Nephron progenitor cell (in vitro differentiated cells): ENCODE measurements around the gene CDCP2.
A peak's percentile ranks its signal among the peaks of the same experiment; 100 is the strongest.

Source experiments
- DNase-seq: peaks from one replicate; pipeline ENCODE4 v3.0.0; 2021
- H3K27ac Mint-ChIP-seq: 2 replicates; pipeline ENCODE4 v1.8.0; 2021; ENCODE audit warnings: mild to moderate bottlenecking, moderate library complexity, mixed read lengths
- H3K27me3 Mint-ChIP-seq: 2 replicates; pipeline ENCODE4 v1.8.0; 2021; ENCODE audit warnings: mild to moderate bottlenecking, low read depth, mixed read lengths; ENCODE audit not compliant: poor library complexity
- H3K36me3 Mint-ChIP-seq: 2 replicates; pipeline ENCODE4 v1.8.0; 2021; ENCODE audit warnings: low read depth, mixed read lengths
- H3K4me1 Mint-ChIP-seq: 2 replicates; pipeline ENCODE4 v1.8.0; 2021; ENCODE audit warnings: mixed read lengths
- H3K4me3 Mint-ChIP-seq: 2 replicates; pipeline ENCODE4 v1.8.0; 2021; ENCODE audit warnings: mild to moderate bottlenecking, moderate library complexity, mixed read lengths
- H3K9me3 Mint-ChIP-seq: 2 replicates; pipeline ENCODE4 v1.8.0; 2021; ENCODE audit warnings: mild to moderate bottlenecking, moderate library complexity, mixed read lengths
- TF ChIP-seq, protein P1 (sequence below): fragments of 200-600 bp; sonication (generic); IDR thresholded peaks from 2 replicates; pipeline ENCODE4 v1.5.0; 2021; ENCODE audit warnings: antibody characterized with exemption

CDCP2 gene

GRCh38 chr1:54122135-54122751, 30.6 kb downstream of the CDCP2 start:
- Mint-ChIP-seq H3K4me1 (peaks cover 30% of the 10 kb centered on the region), H3K27ac (no peak overlapping the region), H3K9me3 (no peaks in the 10 kb centered on the region), H3K27me3 (peaks cover 34% of the 10 kb centered on the region), H3K36me3 (no peaks in the 10 kb centered on the region), H3K4me3 (peak overlapping the region; percentile 78)
- peak; percentile 30 for DNase-seq
- TF ChIP-seq, protein P1, sequence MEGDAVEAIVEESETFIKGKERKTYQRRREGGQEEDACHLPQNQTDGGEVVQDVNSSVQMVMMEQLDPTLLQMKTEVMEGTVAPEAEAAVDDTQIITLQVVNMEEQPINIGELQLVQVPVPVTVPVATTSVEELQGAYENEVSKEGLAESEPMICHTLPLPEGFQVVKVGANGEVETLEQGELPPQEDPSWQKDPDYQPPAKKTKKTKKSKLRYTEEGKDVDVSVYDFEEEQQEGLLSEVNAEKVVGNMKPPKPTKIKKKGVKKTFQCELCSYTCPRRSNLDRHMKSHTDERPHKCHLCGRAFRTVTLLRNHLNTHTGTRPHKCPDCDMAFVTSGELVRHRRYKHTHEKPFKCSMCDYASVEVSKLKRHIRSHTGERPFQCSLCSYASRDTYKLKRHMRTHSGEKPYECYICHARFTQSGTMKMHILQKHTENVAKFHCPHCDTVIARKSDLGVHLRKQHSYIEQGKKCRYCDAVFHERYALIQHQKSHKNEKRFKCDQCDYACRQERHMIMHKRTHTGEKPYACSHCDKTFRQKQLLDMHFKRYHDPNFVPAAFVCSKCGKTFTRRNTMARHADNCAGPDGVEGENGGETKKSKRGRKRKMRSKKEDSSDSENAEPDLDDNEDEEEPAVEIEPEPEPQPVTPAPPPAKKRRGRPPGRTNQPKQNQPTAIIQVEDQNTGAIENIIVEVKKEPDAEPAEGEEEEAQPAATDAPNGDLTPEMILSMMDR: no peak

DNA sequence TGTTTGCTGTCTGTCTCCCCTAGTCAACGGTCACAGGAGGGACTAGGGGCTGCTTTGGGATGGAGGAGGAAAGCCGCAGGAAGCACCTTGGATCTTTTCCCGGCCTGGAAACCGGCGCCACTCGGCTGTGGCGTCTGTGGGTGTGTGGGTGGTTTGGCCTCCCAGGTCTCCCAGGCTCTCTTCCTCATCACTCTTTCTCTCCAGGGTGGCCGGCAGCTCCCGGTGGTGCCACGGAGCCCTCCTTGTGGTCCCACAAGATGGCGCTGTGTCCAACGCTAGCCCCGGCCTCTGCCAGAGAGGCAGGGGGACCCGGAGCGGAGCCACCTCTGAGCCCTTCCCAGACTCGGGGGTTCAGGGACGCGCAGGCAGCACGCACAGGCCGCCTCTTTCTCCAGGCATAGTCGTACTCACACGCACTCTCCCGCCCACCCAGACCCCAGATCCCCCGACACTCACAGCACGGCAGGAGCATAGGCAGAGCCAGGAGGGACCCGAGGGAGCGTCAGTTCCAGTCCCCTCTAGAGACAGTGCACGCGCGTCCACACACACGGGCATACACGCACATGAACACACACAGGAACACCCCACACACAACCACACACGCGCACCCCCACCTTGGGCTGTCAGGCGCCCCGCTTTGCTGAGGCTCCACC, 31.2 kb downstream of the CDCP2 start:
- H3K9me3 Mint-ChIP-seq: no peaks in the 10 kb centered on the region
- peaks cover 30% of the 10 kb centered on the region for H3K4me1 Mint-ChIP-seq
- peaks cover 32% of the 10 kb centered on the region for H3K27me3 Mint-ChIP-seq
- no peak overlapping the region for H3K27ac Mint-ChIP-seq
- TF ChIP-seq, protein P1: peak; percentile 73
- H3K36me3 Mint-ChIP-seq: no peaks in the 10 kb centered on the region
- peak overlapping the region; percentile 78 for H3K4me3 Mint-ChIP-seq
- peak; percentile 90 for DNase-seq

- H3K36me3 Mint-ChIP-seq: no peaks in the 10 kb centered on the region
- peak overlapping the region; percentile 78 for H3K4me3 Mint-ChIP-seq
- H3K9me3 Mint-ChIP-seq: no peaks in the 10 kb centered on the region
- TF ChIP-seq, protein P1: no peak
- H3K27ac Mint-ChIP-seq: no peak overlapping the region
- H3K4me1 Mint-ChIP-seq: peaks cover 37% of the 10 kb centered on the region
- peaks cover 36% of the 10 kb centered on the region for H3K27me3 Mint-ChIP-seq
- DNase-seq: no peak
These were observed 31.9 kb downstream of the CDCP2 start for GRCh38 chr1:54120698-54121481.

- DNase-seq: no peak
- no peak overlapping the region for H3K4me3 Mint-ChIP-seq
- peaks cover 36% of the 10 kb centered on the region for H3K27me3 Mint-ChIP-seq
- H3K36me3 Mint-ChIP-seq: no peaks in the 10 kb centered on the region
- H3K9me3 Mint-ChIP-seq: no peaks in the 10 kb centered on the region
- TF ChIP-seq, protein P1: no peak
- peaks cover 44% of the 10 kb centered on the region for H3K4me1 Mint-ChIP-seq
- H3K27ac Mint-ChIP-seq: no peak overlapping the region
These were observed 32.6 kb downstream of the CDCP2 start for GRCh38 chr1:54120018-54120697.

DNA sequence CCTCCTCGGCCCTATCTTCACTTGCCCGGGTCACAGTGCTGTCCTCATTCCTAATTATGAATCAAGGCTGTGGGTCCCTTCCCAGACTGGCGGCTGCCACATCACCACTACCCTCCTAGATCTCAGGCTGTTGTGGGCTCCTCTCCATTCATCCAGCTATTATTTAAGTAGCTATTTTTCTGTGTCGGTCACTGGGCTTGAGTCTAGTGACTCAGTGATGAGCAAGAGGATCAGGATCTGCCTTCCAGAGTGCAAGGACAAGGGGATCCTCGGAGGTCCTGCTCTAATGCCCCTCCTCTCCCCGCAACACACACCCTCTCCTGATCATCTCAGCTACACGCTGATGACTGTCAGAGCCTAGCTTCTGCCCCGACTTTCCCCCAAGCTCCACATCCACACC, 34.1 kb downstream of the CDCP2 start:
- Mint-ChIP-seq H3K27me3 (peaks cover 33% of the 10 kb centered on the region), H3K36me3 (no peaks in the 10 kb centered on the region), H3K4me1 (peaks cover 47% of the 10 kb centered on the region), H3K27ac (no peak overlapping the region), H3K9me3 (no peaks in the 10 kb centered on the region), H3K4me3 (no peak overlapping the region)
- TF ChIP-seq, protein P1: no peak
- DNase-seq: no peak
